Activated T-cell treated with anti-CD3 and anti-CD28 coated beads, Interleukin-2, amount 50 U/mL, for 72 hours (primary cell): Measurements from ENCODE around the gene TRIM58. TPM values are rescaled to one million over a fixed set of nuclear protein-coding genes. Genes with fewer than 3 reads are reported as not detected.

Experiments
- ATAC-seq, 2 donors: fragments of 150-1000 bp; cut with Tn5 transposase; replicated peaks in 1 of 2; 2 replicates each; pipeline ENCODE4 v1.10.0; 2021; ENCODE audit warnings: moderate library complexity in 2 of 2, mild to moderate bottlenecking in 1 of 2
- DNase-seq, 2 donors: peaks; one replicate each; pipeline ENCODE4 v3.0.0; 2021 to 2022; ENCODE audit warnings: mixed read lengths in 1 of 2
- H3K27ac Mint-ChIP-seq: one replicate; pipeline ENCODE4 v1.8.0; 2022; ENCODE audit warnings: mild to moderate bottlenecking, moderate library complexity, mixed read lengths
- H3K27me3 Mint-ChIP-seq: one replicate; pipeline ENCODE4 v1.8.0; 2022; ENCODE audit warnings: low read depth, mixed read lengths
- H3K36me3 Mint-ChIP-seq, 2 donors: one replicate each; pipeline ENCODE4 v1.8.0; 2022; ENCODE audit warnings: mixed read lengths in 2 of 2, mild to moderate bottlenecking in 1 of 2; ENCODE audit not compliant: insufficient read depth in 2 of 2
- H3K4me1 Mint-ChIP-seq: one replicate; pipeline ENCODE4 v1.8.0; 2022; ENCODE audit warnings: low read depth, mixed read lengths
- H3K4me3 Mint-ChIP-seq, 2 donors: one replicate each; pipeline ENCODE4 v1.8.0; 2022; ENCODE audit warnings: mild to moderate bottlenecking in 2 of 2, mixed read lengths in 2 of 2, moderate library complexity in 2 of 2
- H3K9me3 Mint-ChIP-seq, 2 donors: one replicate each; pipeline ENCODE4 v1.8.0; 2022; ENCODE audit warnings: mixed read lengths in 2 of 2
- total RNA-seq, 2 donors: library from RNA; stranded (reverse); gene quantifications; one replicate each; pipeline ENCODE4 v1.2.3, GENCODE V29; 2022

Gene TRIM58
- total RNA-seq = under 1 TPM; 0.21 to 0.24 TPM

GRCh38 chr1:247857069-247857984 is at the start of gene TRIM58:
TRIM58 (plus strand) TSS chr1:247857187; CDS start chr1:247857247, 60 bp downstream.
- peaks cover 36% of the 10 kb centered on the region for H3K27me3 Mint-ChIP-seq
- H3K9me3 Mint-ChIP-seq = no peaks in the 10 kb centered on the region
- peaks cover 15% of the 10 kb centered on the region for H3K4me1 Mint-ChIP-seq
- H3K36me3 Mint-ChIP-seq = peaks cover 0 to 5% of the 10 kb centered on the region in 2 donors
- DNase-seq (peak; percentile 56 to 68), ATAC-seq (peak; percentile 93 to 95)
- H3K4me3 Mint-ChIP-seq = peak within 1 kb of the TSS; percentile 84 to 91
- peak within 1 kb of the TSS; percentile 29 for H3K27ac Mint-ChIP-seq

GRCh38 chr1:247812637-247813036 is 44.4 kb upstream of the TRIM58 start:
- Mint-ChIP-seq H3K27me3 (peaks cover 7% of the 10 kb centered on the region), H3K9me3 (no peaks in the 10 kb centered on the region), H3K36me3 (no peaks in the 10 kb centered on the region), H3K4me1 (no peaks in the 10 kb centered on the region), H3K4me3 (no peak overlapping the region), H3K27ac (no peak overlapping the region)
- ATAC-seq = no peak
- no peak for DNase-seq

- H3K36me3 Mint-ChIP-seq = no peaks in the 10 kb centered on the region
- no peak overlapping the region for H3K27ac Mint-ChIP-seq
- no peak overlapping the region for H3K4me3 Mint-ChIP-seq
- H3K4me1 Mint-ChIP-seq = no peaks in the 10 kb centered on the region
- no peak for ATAC-seq
- no peak for DNase-seq
- H3K27me3 Mint-ChIP-seq = no peaks in the 10 kb centered on the region
- H3K9me3 Mint-ChIP-seq = no peaks in the 10 kb centered on the region
Measured at GRCh38 chr1:247822060-247822459, 34.9 kb upstream of the TRIM58 start.

GRCh38 chr1:247824023-247824422 is 33.0 kb upstream of the TRIM58 start, which contains the start of gene OR14A16:
OR14A16 (minus strand) TSS chr1:247824119; CDS start chr1:247815729, 8,390 bp downstream.
- Mint-ChIP-seq H3K4me1 (no peaks in the 10 kb centered on the region), H3K4me3 (no peak within 1 kb of the TSS), H3K36me3 (no peaks in the 10 kb centered on the region), H3K27ac (no peak within 1 kb of the TSS), H3K27me3 (no peaks in the 10 kb centered on the region), H3K9me3 (no peaks in the 10 kb centered on the region)
- DNase-seq = no peak
- no peak for ATAC-seq

GRCh38 chr1:247825362-247825761 is 31.6 kb upstream of the TRIM58 start:
- no peaks in the 10 kb centered on the region for H3K36me3 Mint-ChIP-seq
- no peaks in the 10 kb centered on the region for H3K27me3 Mint-ChIP-seq
- DNase-seq (no peak), ATAC-seq (no peak)
- no peak overlapping the region for H3K4me3 Mint-ChIP-seq
- no peak overlapping the region for H3K27ac Mint-ChIP-seq
- no peaks in the 10 kb centered on the region for H3K9me3 Mint-ChIP-seq
- no peaks in the 10 kb centered on the region for H3K4me1 Mint-ChIP-seq

GRCh38 chr1:247829656-247830055 is 27.3 kb upstream of the TRIM58 start:
- Mint-ChIP-seq H3K27me3 (peaks cover 5% of the 10 kb centered on the region), H3K36me3 (no peaks in the 10 kb centered on the region), H3K9me3 (no peaks in the 10 kb centered on the region), H3K4me3 (no peak overlapping the region), H3K27ac (no peak overlapping the region), H3K4me1 (no peaks in the 10 kb centered on the region)
- no peak for ATAC-seq
- no peak for DNase-seq

- DNase-seq (no peak), ATAC-seq (no peak)
- no peak overlapping the region for H3K27ac Mint-ChIP-seq
- no peaks in the 10 kb centered on the region for H3K9me3 Mint-ChIP-seq
- no peaks in the 10 kb centered on the region for H3K36me3 Mint-ChIP-seq
- no peaks in the 10 kb centered on the region for H3K4me1 Mint-ChIP-seq
- peaks cover 5% of the 10 kb centered on the region for H3K27me3 Mint-ChIP-seq
- no peak overlapping the region for H3K4me3 Mint-ChIP-seq
Measured at GRCh38 chr1:247833601-247834000, 23.4 kb upstream of the TRIM58 start.

- no peak for ATAC-seq
- Mint-ChIP-seq H3K36me3 (no peaks in the 10 kb centered on the region), H3K27me3 (no peaks in the 10 kb centered on the region), H3K9me3 (peaks cover 0 to 2% of the 10 kb centered on the region in 2 donors), H3K4me1 (no peaks in the 10 kb centered on the region), H3K27ac (no peak overlapping the region), H3K4me3 (no peak overlapping the region)
- DNase-seq = no peak
Measured at GRCh38 chr1:247840818-247841217, 16.2 kb upstream of the TRIM58 start.

- DNase-seq (no peak), ATAC-seq (no peak)
- Mint-ChIP-seq H3K4me3 (no peak within 1 kb of the TSS), H3K9me3 (peaks cover 0 to 2% of the 10 kb centered on the region in 2 donors), H3K27ac (no peak within 1 kb of the TSS), H3K36me3 (no peaks in the 10 kb centered on the region), H3K4me1 (no peaks in the 10 kb centered on the region), H3K27me3 (no peaks in the 10 kb centered on the region)
Measured at GRCh38 chr1:247841796-247842195, 15.2 kb upstream of the TRIM58 start, which contains the start of gene OR11L1. OR11L1 (minus strand) TSS chr1:247841896; CDS start chr1:247841896, 0 bp downstream.

GRCh38 chr1:247843411-247843810 is 13.6 kb upstream of the TRIM58 start:
- DNase-seq = no peak
- Mint-ChIP-seq H3K36me3 (no peaks in the 10 kb centered on the region), H3K4me3 (no peak overlapping the region), H3K4me1 (no peaks in the 10 kb centered on the region), H3K27ac (no peak overlapping the region), H3K27me3 (no peaks in the 10 kb centered on the region), H3K9me3 (peaks cover 0 to 2% of the 10 kb centered on the region in 2 donors)
- ATAC-seq = no peak

- no peak for DNase-seq
- H3K36me3 Mint-ChIP-seq = no peaks in the 10 kb centered on the region
- no peaks in the 10 kb centered on the region for H3K4me1 Mint-ChIP-seq
- no peak overlapping the region for H3K27ac Mint-ChIP-seq
- H3K27me3 Mint-ChIP-seq = no peaks in the 10 kb centered on the region
- peaks cover 0 to 2% of the 10 kb centered on the region in 2 donors for H3K9me3 Mint-ChIP-seq
- H3K4me3 Mint-ChIP-seq = no peak overlapping the region
- ATAC-seq = no peak
Measured at GRCh38 chr1:247845011-247845692, 11.8 kb upstream of the TRIM58 start.

GRCh38 chr1:247845693-247846017 is 11.3 kb upstream of the TRIM58 start:
- H3K4me1 Mint-ChIP-seq = no peaks in the 10 kb centered on the region
- no peaks in the 10 kb centered on the region for H3K36me3 Mint-ChIP-seq
- H3K4me3 Mint-ChIP-seq = no peak overlapping the region
- H3K27ac Mint-ChIP-seq = no peak overlapping the region
- peaks cover 0 to 2% of the 10 kb centered on the region in 2 donors for H3K9me3 Mint-ChIP-seq
- no peaks in the 10 kb centered on the region for H3K27me3 Mint-ChIP-seq
- ATAC-seq = no peak
- no peak for DNase-seq

GRCh38 chr1:247848346-247848745 is 8.6 kb upstream of the TRIM58 start:
- H3K27me3 Mint-ChIP-seq = peaks cover 7% of the 10 kb centered on the region
- ATAC-seq = no peak

More at GRCh38 chr1:247848346-247848745, 8.6 kb upstream of the TRIM58 start:
- Mint-ChIP-seq H3K9me3 (peaks cover 0 to 3% of the 10 kb centered on the region in 2 donors), H3K4me3 (no peak overlapping the region), H3K36me3 (no peaks in the 10 kb centered on the region), H3K27ac (no peak overlapping the region), H3K4me1 (no peaks in the 10 kb centered on the region)
- DNase-seq = no peak
